ENCODE results near the gene E2F8. TPM values are rescaled to one million over a fixed set of nuclear protein-coding genes. Genes with fewer than 3 reads are reported as not detected.

Gene E2F8
- polyA plus RNA-seq, 2 of the 4 experiments (the other 2 are of a cell fraction): 5.7 to 7.4 TPM

DNA sequence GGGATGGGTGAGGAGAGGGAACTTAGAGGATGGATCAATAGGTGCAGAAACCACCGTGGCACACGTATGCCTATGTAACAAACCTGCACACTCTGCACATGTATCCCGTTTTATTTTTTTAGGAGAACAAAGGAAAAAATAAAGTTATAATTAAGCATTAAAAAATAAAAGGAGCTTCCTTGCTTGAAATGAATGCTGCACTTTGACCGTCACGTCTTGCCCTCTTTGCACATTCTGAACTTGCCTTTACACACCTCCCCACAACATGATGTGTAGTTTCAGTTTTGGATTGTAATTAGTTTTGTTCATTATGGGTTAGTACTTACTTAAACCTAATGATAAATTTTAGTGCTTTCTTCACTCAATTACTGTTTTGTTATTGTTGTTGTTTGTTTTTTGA is 35.9 kb downstream of the E2F8 start:
- no peak for ATAC-seq
- WGBS (ENCODE audit: missing lambda C conversion rate): 71% methylated on average over 5 of the region's 5 CpGs

DNA sequence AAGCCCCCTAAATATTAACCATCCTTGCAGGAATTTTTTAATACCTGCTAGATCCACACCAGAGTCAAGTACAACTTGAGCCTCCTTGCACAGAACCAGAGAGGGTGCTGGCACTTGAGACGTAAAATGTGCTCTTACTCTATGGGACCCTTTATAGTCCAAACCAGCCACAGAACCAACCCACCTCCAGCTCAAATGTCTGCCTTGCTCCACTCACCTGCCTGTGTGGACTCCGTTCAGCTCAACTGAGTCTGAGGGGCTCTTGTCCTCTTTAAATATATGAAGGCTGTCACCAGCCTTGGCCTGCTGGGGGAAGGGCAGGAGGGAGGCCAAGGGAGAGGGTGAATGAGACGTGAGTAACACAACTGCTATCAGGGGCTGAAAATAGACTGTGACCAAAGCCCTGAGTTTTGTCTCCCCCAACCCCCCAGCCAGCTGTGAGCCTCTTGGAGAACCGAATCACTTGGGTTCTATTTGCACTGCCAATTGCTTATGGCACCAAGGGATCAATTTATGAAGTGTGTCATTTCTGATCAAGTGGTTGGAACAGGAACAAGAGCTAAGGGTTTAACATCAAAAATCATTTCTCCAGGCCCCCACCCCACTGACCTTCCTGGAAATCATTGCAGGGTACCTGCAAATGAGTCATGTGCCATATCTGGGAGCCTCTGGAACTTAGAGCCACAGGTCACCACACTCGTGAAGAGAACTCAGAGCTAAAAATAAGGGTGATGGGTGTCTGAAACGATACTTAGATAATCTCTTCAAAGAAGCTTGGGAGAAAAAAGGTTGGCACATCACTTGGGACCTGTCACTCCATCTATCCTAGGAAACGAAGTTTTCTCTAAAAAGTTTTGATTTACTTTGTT is 38.8 kb downstream of the E2F8 start, which contains the start of gene CSRP3:
TSS of gene CSRP3 (minus strand) at position 247 of the 869 bp plus-strand sequence. CDS start 9,535 bp downstream, outside the sequence.
- TF ChIP-seq SMC3 (IDR thresholded peaks at IDR 0.05): no peak
- TF ChIP-seq, protein P1, sequence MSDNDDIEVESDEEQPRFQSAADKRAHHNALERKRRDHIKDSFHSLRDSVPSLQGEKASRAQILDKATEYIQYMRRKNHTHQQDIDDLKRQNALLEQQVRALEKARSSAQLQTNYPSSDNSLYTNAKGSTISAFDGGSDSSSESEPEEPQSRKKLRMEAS (IDR thresholded peaks at IDR 0.05): no peak
- TF ChIP-seq ZNF302 (CRISPR knock-in tag; IDR thresholded peaks at IDR 0.05): no peak
- TF ChIP-seq KDM5A (IDR thresholded peaks at IDR 0.05): no peak
- TF ChIP-seq, protein P2, sequence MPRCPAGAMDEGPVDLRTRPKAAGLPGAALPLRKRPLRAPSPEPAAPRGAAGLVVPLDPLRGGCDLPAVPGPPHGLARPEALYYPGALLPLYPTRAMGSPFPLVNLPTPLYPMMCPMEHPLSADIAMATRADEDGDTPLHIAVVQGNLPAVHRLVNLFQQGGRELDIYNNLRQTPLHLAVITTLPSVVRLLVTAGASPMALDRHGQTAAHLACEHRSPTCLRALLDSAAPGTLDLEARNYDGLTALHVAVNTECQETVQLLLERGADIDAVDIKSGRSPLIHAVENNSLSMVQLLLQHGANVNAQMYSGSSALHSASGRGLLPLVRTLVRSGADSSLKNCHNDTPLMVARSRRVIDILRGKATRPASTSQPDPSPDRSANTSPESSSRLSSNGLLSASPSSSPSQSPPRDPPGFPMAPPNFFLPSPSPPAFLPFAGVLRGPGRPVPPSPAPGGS (IDR thresholded peaks at IDR 0.05): no peak
- TF ChIP-seq POLR2A (IDR thresholded peaks at IDR 0.05; ENCODE audit: low read length): no peak
- no peak for TF ChIP-seq CHD4 (IDR thresholded peaks at IDR 0.05; ENCODE audit: borderline replicate concordance)
- TF ChIP-seq TFCP2L1 (CRISPR knock-in tag; IDR thresholded peaks at IDR 0.05): no peak
- TF ChIP-seq RARB (CRISPR knock-in tag; IDR thresholded peaks at IDR 0.05): no peak
- TF ChIP-seq, protein P3, sequence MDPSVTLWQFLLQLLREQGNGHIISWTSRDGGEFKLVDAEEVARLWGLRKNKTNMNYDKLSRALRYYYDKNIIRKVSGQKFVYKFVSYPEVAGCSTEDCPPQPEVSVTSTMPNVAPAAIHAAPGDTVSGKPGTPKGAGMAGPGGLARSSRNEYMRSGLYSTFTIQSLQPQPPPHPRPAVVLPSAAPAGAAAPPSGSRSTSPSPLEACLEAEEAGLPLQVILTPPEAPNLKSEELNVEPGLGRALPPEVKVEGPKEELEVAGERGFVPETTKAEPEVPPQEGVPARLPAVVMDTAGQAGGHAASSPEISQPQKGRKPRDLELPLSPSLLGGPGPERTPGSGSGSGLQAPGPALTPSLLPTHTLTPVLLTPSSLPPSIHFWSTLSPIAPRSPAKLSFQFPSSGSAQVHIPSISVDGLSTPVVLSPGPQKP (IDR thresholded peaks at IDR 0.05; ENCODE audit: low read depth, low read length): no peak
- TF ChIP-seq, protein P4, sequence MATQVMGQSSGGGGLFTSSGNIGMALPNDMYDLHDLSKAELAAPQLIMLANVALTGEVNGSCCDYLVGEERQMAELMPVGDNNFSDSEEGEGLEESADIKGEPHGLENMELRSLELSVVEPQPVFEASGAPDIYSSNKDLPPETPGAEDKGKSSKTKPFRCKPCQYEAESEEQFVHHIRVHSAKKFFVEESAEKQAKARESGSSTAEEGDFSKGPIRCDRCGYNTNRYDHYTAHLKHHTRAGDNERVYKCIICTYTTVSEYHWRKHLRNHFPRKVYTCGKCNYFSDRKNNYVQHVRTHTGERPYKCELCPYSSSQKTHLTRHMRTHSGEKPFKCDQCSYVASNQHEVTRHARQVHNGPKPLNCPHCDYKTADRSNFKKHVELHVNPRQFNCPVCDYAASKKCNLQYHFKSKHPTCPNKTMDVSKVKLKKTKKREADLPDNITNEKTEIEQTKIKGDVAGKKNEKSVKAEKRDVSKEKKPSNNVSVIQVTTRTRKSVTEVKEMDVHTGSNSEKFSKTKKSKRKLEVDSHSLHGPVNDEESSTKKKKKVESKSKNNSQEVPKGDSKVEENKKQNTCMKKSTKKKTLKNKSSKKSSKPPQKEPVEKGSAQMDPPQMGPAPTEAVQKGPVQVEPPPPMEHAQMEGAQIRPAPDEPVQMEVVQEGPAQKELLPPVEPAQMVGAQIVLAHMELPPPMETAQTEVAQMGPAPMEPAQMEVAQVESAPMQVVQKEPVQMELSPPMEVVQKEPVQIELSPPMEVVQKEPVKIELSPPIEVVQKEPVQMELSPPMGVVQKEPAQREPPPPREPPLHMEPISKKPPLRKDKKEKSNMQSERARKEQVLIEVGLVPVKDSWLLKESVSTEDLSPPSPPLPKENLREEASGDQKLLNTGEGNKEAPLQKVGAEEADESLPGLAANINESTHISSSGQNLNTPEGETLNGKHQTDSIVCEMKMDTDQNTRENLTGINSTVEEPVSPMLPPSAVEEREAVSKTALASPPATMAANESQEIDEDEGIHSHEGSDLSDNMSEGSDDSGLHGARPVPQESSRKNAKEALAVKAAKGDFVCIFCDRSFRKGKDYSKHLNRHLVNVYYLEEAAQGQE (IDR thresholded peaks at IDR 0.05): no peak
- no peak for FAIRE-seq
- no peak for DNase-seq (ENCODE audit: low read depth in 1 of 2, low spot score in 1 of 2)
- no peak within 1 kb of the TSS for H3K27ac ChIP-seq
- H3K9me3 ChIP-seq: no peaks in the 10 kb centered on the region
- no peaks in the 10 kb centered on the region for H3K4me1 ChIP-seq
- H3K4me3 ChIP-seq: no peak within 1 kb of the TSS
- CTCF ChIA-PET: interaction anchor here (0.7 to 2.2 kb wide), 3 partner anchors 30 to 130 kb away, joined by 3 to 6 read pairs (median 4); no protein-coding TSS in a partner anchor
- WGBS (ENCODE audit: missing lambda C conversion rate): 30% methylated on average over 7 of the region's 7 CpGs
- H3K4me2 ChIP-seq: no peak within 1 kb of the TSS
- ATAC-seq: no peak
- POLR2A ChIA-PET: no interaction called here

More for the DNA sequence above, 35.9 kb downstream of the E2F8 start:
- Histone ChIP-seq H3K4me2 (no peak overlapping the region), H3K4me3 (no peak overlapping the region), H3K9me3 (no peaks in the 10 kb centered on the region), H3K27ac (no peak overlapping the region), H3K4me1 (no peaks in the 10 kb centered on the region)
- ChIA-PET POLR2A (no interaction called here), CTCF (interaction anchor here (1.7 kb wide), 1 partner anchor 13 kb away, joined by 3 read pairs; no protein-coding TSS in a partner anchor)
- FAIRE-seq (no peak), DNase-seq (ENCODE audit: low read depth in 1 of 2, low spot score in 1 of 2) (no peak)
- no peak for TF ChIP-seq FOXS1 (CRISPR knock-in tag; IDR thresholded peaks at IDR 0.05)
- TF ChIP-seq EHMT2 (IDR thresholded peaks at IDR 0.05; ENCODE audit: low read depth): no peak
- TF ChIP-seq RARB (CRISPR knock-in tag; IDR thresholded peaks at IDR 0.05): no peak
- no peak for TF ChIP-seq NR3C1 (IDR thresholded peaks at IDR 0.05)
- TF ChIP-seq SMC3 (IDR thresholded peaks at IDR 0.05): no peak
- no peak for TF ChIP-seq RCOR1 (IDR thresholded peaks at IDR 0.05; ENCODE audit: low read depth, low read length)
- no peak for TF ChIP-seq HDAC2 (IDR thresholded peaks at IDR 0.05)
- TF ChIP-seq GATA3 (IDR thresholded peaks at IDR 0.05; ENCODE audit: borderline replicate concordance): no peak
- TF ChIP-seq ESRRA (IDR thresholded peaks at IDR 0.05; ENCODE audit: borderline replicate concordance, low read length): no peak
- TF ChIP-seq SREBF2 (IDR thresholded peaks at IDR 0.05): no peak
- no peak for TF ChIP-seq FOSB (CRISPR knock-in tag; IDR thresholded peaks at IDR 0.05)
- TF ChIP-seq CHD2 (IDR thresholded peaks at IDR 0.05; ENCODE audit: low read length, partially characterized antibody): no peak
